ENCODE results near the gene CCSAP. TPM values are rescaled to one million over a fixed set of nuclear protein-coding genes. Genes with fewer than 3 reads are reported as not detected.

CCSAP gene
- total and polyA plus RNA-seq, 2 of the 13 experiments (the other 11 are each of a cell fraction or from before 2014, with no cell fraction given), result 3.7 to 9.0 TPM

DNA sequence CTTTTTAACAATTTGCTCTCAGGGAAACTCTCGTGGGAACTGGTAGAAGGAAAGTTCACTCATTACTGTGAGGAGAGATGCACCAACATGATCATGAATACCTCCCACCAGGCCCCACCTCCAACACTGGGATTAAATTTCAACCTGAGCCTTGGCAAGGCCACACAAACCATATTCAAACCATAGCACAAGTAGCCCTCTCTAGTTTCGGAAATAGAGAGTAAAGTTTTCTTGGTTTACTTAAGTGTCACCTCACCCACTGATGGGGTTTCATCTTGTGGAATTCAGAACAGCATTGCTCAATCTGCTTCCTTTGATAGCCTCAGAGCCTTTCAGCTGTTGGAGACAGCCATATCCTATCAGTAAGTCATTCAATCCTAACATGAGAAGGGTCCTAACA lies 25.5 kb upstream of the CCSAP start:
- H2AFZ ChIP-seq (ENCODE audit: low read length), result no peak overlapping the region
- ChIA-PET POLR2A (no interaction called here), CTCF (ENCODE audit: low intra/inter-chr PET ratio, low total read pairs) (no interaction called here)
- H3K4me1 ChIP-seq (ENCODE audit: insufficient read depth, low read length), result no peaks in the 10 kb centered on the region
- intact Hi-C loops (cut with micrococcal nuclease; ENCODE audit: unreplicated experiment) (no loop called here), in situ Hi-C loops (cut with HindIII; ENCODE audit: extremely low pct_ligation_motif_present, low pct_unique_long_range_greater_than_20kb) (no loop called here)
- H3K27ac ChIP-seq (ENCODE audit: extremely low read length, insufficient read depth, low read length), result no peak overlapping the region
- H3K4me2 ChIP-seq (ENCODE audit: low read depth, low read length), result no peak overlapping the region
- 44% methylated on average over 2 of the region's 2 CpGs for WGBS (ENCODE audit: low lambda C conversion rate)
- no peaks in the 10 kb centered on the region for H3K36me3 ChIP-seq (replicated peaks in 1 of 2; ENCODE audit: control insufficient read depth in 1 of 2, insufficient read depth in 2 of 2, low read length in 2 of 2)
- DNase-seq (ENCODE audit: low spot score) (no peak), FAIRE-seq (no peak), ATAC-seq (no peak)
- H4K20me1 ChIP-seq (ENCODE audit: insufficient read depth, low read length), result no peaks in the 10 kb centered on the region
- no peak overlapping the region for H3K9ac ChIP-seq (ENCODE audit: insufficient read depth, low read depth, low read length)
- no peaks in the 10 kb centered on the region for H3K79me2 ChIP-seq (ENCODE audit: insufficient read depth, low read length)
- TF ChIP-seq, protein P1, sequence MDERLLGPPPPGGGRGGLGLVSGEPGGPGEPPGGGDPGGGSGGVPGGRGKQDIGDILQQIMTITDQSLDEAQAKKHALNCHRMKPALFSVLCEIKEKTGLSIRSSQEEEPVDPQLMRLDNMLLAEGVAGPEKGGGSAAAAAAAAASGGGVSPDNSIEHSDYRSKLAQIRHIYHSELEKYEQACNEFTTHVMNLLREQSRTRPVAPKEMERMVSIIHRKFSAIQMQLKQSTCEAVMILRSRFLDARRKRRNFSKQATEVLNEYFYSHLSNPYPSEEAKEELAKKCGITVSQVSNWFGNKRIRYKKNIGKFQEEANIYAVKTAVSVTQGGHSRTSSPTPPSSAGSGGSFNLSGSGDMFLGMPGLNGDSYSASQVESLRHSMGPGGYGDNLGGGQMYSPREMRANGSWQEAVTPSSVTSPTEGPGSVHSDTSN (CRISPR knock-in tag; IDR thresholded peaks at IDR 0.05), result no peak
- TF ChIP-seq CEBPG (CRISPR knock-in tag; IDR thresholded peaks at IDR 0.05), result 0 out of 2 replicates have a peak, but pooled peaks have one; percentile 8
- TF ChIP-seq ZKSCAN1 (IDR thresholded peaks at IDR 0.05; ENCODE audit: low read length), result no peak
- TF ChIP-seq, protein P2, sequence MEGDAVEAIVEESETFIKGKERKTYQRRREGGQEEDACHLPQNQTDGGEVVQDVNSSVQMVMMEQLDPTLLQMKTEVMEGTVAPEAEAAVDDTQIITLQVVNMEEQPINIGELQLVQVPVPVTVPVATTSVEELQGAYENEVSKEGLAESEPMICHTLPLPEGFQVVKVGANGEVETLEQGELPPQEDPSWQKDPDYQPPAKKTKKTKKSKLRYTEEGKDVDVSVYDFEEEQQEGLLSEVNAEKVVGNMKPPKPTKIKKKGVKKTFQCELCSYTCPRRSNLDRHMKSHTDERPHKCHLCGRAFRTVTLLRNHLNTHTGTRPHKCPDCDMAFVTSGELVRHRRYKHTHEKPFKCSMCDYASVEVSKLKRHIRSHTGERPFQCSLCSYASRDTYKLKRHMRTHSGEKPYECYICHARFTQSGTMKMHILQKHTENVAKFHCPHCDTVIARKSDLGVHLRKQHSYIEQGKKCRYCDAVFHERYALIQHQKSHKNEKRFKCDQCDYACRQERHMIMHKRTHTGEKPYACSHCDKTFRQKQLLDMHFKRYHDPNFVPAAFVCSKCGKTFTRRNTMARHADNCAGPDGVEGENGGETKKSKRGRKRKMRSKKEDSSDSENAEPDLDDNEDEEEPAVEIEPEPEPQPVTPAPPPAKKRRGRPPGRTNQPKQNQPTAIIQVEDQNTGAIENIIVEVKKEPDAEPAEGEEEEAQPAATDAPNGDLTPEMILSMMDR (CRISPR knock-in tag; IDR thresholded peaks at IDR 0.05), result no peak
- TF ChIP-seq SCMH1 (CRISPR knock-in tag; IDR thresholded peaks at IDR 0.05; ENCODE audit: borderline replicate concordance), result no peak
- TF ChIP-seq ZNF564 (CRISPR knock-in tag; IDR thresholded peaks at IDR 0.05), result no peak
- peaks cover 0 to 22% of the 10 kb centered on the region in 2 experiments; a peak in 3 of 5 replicates for H3K27me3 ChIP-seq (ENCODE audit: control insufficient read depth in 1 of 2, insufficient read depth in 2 of 2, low read length in 2 of 2)
- no TSS peak for BruUV-seq (replicated peaks)
- H3K9me3 ChIP-seq (ENCODE audit: low read length), result no peaks in the 10 kb centered on the region
- H3K4me3 ChIP-seq (replicated peaks in 1 of 3; ENCODE audit: insufficient read depth in 1 of 3, low read depth in 2 of 3, low read length in 3 of 3), result no peak overlapping the region

DNA sequence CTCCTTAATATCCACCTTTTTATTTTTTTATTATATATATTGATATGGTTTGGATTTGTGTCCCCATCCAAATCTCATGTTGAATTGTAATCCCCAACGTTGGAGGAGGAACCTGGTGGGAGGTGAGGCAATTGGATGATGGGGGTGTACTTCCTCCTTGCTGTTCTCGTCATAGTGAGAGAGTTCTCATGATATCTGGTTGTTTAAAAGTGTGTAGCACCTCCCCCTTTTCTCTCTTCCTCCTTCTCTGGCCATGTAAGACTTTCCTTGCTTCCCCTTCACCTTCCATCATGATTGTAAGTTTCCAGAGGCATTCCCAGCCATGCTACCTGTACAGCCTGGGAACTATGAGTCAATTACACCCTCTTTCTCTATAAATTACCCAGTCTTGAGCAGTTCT lies 22.7 kb upstream of the CCSAP start:
- Histone ChIP-seq H3K36me3 (replicated peaks in 1 of 2; ENCODE audit: control insufficient read depth in 1 of 2, insufficient read depth in 2 of 2, low read length in 2 of 2) (no peaks in the 10 kb centered on the region), H3K4me1 (ENCODE audit: insufficient read depth, low read length) (no peaks in the 10 kb centered on the region), H3K9ac (ENCODE audit: insufficient read depth, low read depth, low read length) (no peak overlapping the region), H3K9me3 (ENCODE audit: low read length) (no peaks in the 10 kb centered on the region), H3K27ac (ENCODE audit: extremely low read length, insufficient read depth, low read length) (no peak overlapping the region), H3K27me3 (ENCODE audit: control insufficient read depth in 1 of 2, insufficient read depth in 2 of 2, low read length in 2 of 2) (peaks cover 0 to 26% of the 10 kb centered on the region in 2 experiments; a peak in 2 of 5 replicates), H4K20me1 (ENCODE audit: insufficient read depth, low read length) (no peaks in the 10 kb centered on the region), H3K4me2 (ENCODE audit: low read depth, low read length) (no peak overlapping the region), H3K4me3 (replicated peaks in 1 of 3; ENCODE audit: insufficient read depth in 1 of 3, low read depth in 2 of 3, low read length in 3 of 3) (no peak overlapping the region), H2AFZ (ENCODE audit: low read length) (no peak overlapping the region), H3K79me2 (ENCODE audit: insufficient read depth, low read length) (no peaks in the 10 kb centered on the region)
- no peak for DNase-seq (ENCODE audit: low spot score)
- 3% methylated on average over 2 of the region's 2 CpGs for WGBS (ENCODE audit: low lambda C conversion rate)
- FAIRE-seq, result no peak
- no peak for ATAC-seq
- intact Hi-C loops (cut with micrococcal nuclease; ENCODE audit: unreplicated experiment), result no loop called here
- no TSS peak for BruUV-seq (replicated peaks)
- in situ Hi-C loops (cut with HindIII; ENCODE audit: extremely low pct_ligation_motif_present, low pct_unique_long_range_greater_than_20kb), result no loop called here
- ChIA-PET POLR2A (no interaction called here), CTCF (ENCODE audit: low intra/inter-chr PET ratio, low total read pairs) (no interaction called here)
- TF ChIP-seq ZNF160 (CRISPR knock-in tag; IDR thresholded peaks at IDR 0.05), result no peak
- no peak for TF ChIP-seq ARNTL (CRISPR knock-in tag; IDR thresholded peaks at IDR 0.05)
- no peak for TF ChIP-seq ZNF3 (CRISPR knock-in tag; IDR thresholded peaks at IDR 0.05)
- TF ChIP-seq SKI (IDR thresholded peaks at IDR 0.05; ENCODE audit: partially characterized antibody), result no peak
- no peak for TF ChIP-seq NR2F1 (CRISPR knock-in tag; IDR thresholded peaks at IDR 0.05)
- no peak for TF ChIP-seq TCF7 (IDR thresholded peaks at IDR 0.05; ENCODE audit: low read depth)
- no peak for TF ChIP-seq TSC22D2 (CRISPR knock-in tag; IDR thresholded peaks at IDR 0.05; ENCODE audit: borderline replicate concordance)
- TF ChIP-seq, protein P3, sequence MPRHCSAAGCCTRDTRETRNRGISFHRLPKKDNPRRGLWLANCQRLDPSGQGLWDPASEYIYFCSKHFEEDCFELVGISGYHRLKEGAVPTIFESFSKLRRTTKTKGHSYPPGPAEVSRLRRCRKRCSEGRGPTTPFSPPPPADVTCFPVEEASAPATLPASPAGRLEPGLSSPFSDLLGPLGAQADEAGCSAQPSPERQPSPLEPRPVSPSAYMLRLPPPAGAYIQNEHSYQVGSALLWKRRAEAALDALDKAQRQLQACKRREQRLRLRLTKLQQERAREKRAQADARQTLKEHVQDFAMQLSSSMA (CRISPR knock-in tag; IDR thresholded peaks at IDR 0.05), result no peak
- no peak for TF ChIP-seq CBX5 (CRISPR knock-in tag; IDR thresholded peaks at IDR 0.05; ENCODE audit: borderline replicate concordance)
- no peak for TF ChIP-seq FOXJ3 (CRISPR knock-in tag; IDR thresholded peaks at IDR 0.05; ENCODE audit: borderline replicate concordance)
- TF ChIP-seq MLX (CRISPR knock-in tag; IDR thresholded peaks at IDR 0.05), result no peak
